Right cardiac atrium (tissue), 5 donors: ENCODE measurements around the gene ADAMTS4. TPM values are rescaled to one million over a fixed set of nuclear protein-coding genes. Genes with fewer than 3 reads are reported as not detected.

Experiments
- ATAC-seq, 2 donors: fragments of 200-7000 bp; cut with Tn5 transposase; one replicate each; pipeline versions ENCODE4 v1.8.0 to v1.9.1; 2020; ENCODE audit warnings: moderate library complexity in 2 of 2, mild to moderate bottlenecking in 1 of 2
- DNase-seq, 3 donors: peaks; one replicate each; pipeline ENCODE4 v3.0.0-alpha.2; 2020
- H3K27ac ChIP-seq: one replicate; pipeline ENCODE4 v1.5.1; 2013; ENCODE audit warnings: mild to moderate bottlenecking, low read length, control low read depth, moderate library complexity
- H3K27me3 ChIP-seq: one replicate; pipeline ENCODE4 v1.6.1; 2013; ENCODE audit not compliant: control insufficient read depth, insufficient read depth
- H3K4me1 ChIP-seq: one replicate; pipeline ENCODE4 v1.6.1; 2013; ENCODE audit warnings: low read length; ENCODE audit not compliant: control insufficient read depth, insufficient read depth
- H3K4me3 ChIP-seq: one replicate; pipeline ENCODE4 v1.5.1; 2013; ENCODE audit warnings: low read length, control low read depth
- H3K9me3 ChIP-seq: one replicate; pipeline ENCODE4 v1.6.1; 2013; ENCODE audit warnings: low read length; ENCODE audit not compliant: control insufficient read depth
- WGBS: extraction: QIAGEN DNeasy Blood & Tissue Kit; methylation state at CpG from one replicate; pipeline ENCODE4 v1.1.7; 2013; 5-methylcytosine and 5-hydroxymethylcytosine counted together
- intact Hi-C, 4 donors: fragments of 100-400 bp; cut with DNase I; formaldehyde crosslinking; loops; one replicate each; pipeline versions ENCODE4 v1.11.0 to v1.14.0; 2022 to 2023
- polyA plus RNA-seq: library from polyadenylated mRNA; stranded (reverse); fragments of 200-250 nt; gene quantifications from one replicate; pipeline ENCODE4 v1.2.3, GENCODE V29; 2013
- total RNA-seq, 4 donors: library from RNA; stranded (reverse); fragmentation: NEBNext Ultra II Directional; extraction: Animal tissue kit (Norgen Biotek cat#: 25700); gene quantifications; one replicate each; pipeline ENCODE4 v1.2.1, GENCODE V29; 2021
- donor health status: healthy with polysubstance abuse.
- donor health status: DM: no; HTN: yes; CAD: no.
- donor health status: DM: no; HTN: no; CAD: no.
- donor health status: DM: no; HTN: yes; CAD: no; lungs with severe emphysema.
- donor health status: DM: yes; HTN: yes; CAD: no.

ADAMTS4 gene
- total and polyA plus RNA-seq, 5 donors, result 6.9 to 111 (median 24.0) TPM

GRCh38 chr1:161195171-161195570 lies 3.7 kb downstream of the ADAMTS4 start:
- Histone ChIP-seq H3K9me3 (no peaks in the 10 kb centered on the region), H3K27me3 (no peaks in the 10 kb centered on the region), H3K4me1 (peaks cover 8% of the 10 kb centered on the region), H3K27ac (no peak overlapping the region), H3K4me3 (no peak overlapping the region)
- no peak for ATAC-seq
- DNase-seq, result peak in 1 of 3 donors; percentile 21
- intact Hi-C loops, result loop anchor here in 1 of 4 donors (10.0 kb wide), 1 partner anchor 190 kb away; no protein-coding TSS in a partner anchor
- 71% methylated on average over 4 of the region's 4 CpGs for WGBS

DNA sequence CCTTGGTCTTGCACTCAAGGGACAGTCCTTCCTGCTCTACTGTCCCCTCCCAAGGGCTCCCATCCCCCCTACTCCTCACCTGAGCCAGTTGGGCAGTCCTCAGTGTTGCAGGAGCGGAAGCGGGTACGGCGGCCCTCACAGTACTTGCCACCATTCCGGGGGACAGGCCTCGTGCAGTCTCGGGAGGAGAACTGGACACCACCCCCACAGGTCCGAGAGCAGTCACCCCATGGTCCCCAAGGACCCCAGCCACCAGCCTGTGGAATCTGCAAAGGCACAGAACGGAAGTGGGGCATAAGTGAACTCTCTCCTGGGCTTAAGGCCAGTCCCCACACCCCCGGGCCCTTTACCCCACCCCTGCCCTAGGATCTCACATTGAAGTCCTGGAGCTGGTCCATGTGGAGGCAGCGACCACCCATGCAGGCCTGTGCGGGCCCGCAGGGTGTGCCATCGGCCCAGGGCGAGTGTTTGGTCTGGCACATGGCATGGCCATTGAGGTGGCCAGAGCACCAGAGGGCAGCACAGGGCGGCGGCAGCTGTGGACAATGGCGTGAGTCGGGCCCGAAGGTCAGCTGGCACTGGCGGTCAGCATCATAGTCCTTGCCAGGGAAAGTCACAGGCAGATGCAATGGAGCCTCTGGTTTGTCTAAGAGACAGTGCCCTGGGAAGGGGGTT lies 5.2 kb downstream of the ADAMTS4 start:
- WGBS, result 69% methylated on average over 21 of the region's 21 CpGs
- Histone ChIP-seq H3K27ac (no peak overlapping the region), H3K9me3 (no peaks in the 10 kb centered on the region), H3K27me3 (no peaks in the 10 kb centered on the region), H3K4me1 (peaks cover under 1% of the 10 kb centered on the region), H3K4me3 (no peak overlapping the region)
- intact Hi-C loops, result loop anchor here in 1 of 4 donors (10.0 kb wide), 1 partner anchor 191 kb away; no protein-coding TSS in a partner anchor
- ATAC-seq (no peak), DNase-seq (peak; percentile 61 to 74 (median 69))

DNA sequence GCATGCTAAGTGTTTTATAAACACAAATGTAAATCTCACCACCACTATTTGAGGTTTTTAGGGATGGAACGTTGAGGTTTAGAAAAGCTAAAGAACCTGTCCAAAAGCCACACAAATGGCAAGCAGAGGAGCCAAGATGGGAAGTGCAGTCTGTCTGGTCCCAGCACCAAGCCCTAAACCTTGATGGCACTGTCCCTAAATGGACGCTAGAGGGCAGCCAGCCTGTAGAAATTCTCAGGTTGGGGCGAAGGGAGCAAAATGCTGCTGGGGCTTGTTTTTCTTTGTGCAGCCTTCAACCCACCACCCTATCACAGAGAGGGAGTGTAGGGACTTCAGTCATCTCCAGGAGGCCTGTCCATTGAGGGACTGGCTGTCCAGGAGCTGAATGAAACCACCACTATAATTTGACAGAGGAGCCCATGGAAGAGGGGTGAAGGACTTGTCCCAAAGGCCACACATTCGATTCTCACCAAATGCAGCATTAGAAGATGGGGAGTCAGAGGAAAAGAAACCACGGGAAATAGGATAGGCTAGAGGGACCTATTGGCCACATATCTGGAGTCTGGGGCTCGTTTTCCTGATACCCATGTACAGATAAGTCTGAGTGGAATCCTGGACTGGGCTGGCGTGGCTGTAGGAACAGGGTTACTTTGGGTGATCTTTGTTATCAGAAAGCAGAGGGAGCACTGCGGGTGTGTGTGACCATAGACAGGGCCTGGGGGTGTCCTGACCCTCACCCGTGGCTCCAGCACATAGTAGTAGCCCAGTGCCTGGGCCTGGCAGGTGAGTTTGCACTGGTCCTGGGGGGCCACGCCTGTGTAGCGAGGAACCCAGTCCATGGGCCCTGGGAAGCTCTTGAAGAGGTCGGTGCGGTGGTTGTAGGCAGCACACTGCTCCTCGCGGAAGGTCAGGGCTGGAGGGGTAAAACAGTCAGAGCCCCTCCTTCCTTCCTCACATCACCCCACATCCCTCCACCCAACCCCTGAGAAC lies 6.1 kb downstream of the ADAMTS4 start:
- intact Hi-C loops, result loop anchor here in 1 of 4 donors (10.0 kb wide), 1 partner anchor 192 kb away; no protein-coding TSS in a partner anchor
- WGBS, result 46% methylated on average over 15 of the region's 15 CpGs
- DNase-seq (peak in 2 of 3 donors; percentile 71 to 76), ATAC-seq (peak; percentile 12 to 49)
- Histone ChIP-seq H3K9me3 (no peaks in the 10 kb centered on the region), H3K4me1 (no peaks in the 10 kb centered on the region), H3K27me3 (no peaks in the 10 kb centered on the region), H3K4me3 (no peak overlapping the region), H3K27ac (no peak overlapping the region)

GRCh38 chr1:161191971-161192370 lies 6.9 kb downstream of the ADAMTS4 start:
- Histone ChIP-seq H3K27ac (no peak overlapping the region), H3K27me3 (no peaks in the 10 kb centered on the region), H3K9me3 (no peaks in the 10 kb centered on the region), H3K4me1 (peaks cover under 1% of the 10 kb centered on the region), H3K4me3 (no peak overlapping the region)
- no peak for ATAC-seq
- WGBS, result 78% methylated on average over 8 of the region's 8 CpGs
- intact Hi-C loops, result loop anchor here in 1 of 4 donors (10.0 kb wide), 1 partner anchor 193 kb away; no protein-coding TSS in a partner anchor
- DNase-seq, result peak in 1 of 3 donors; percentile 52

- peak in 1 of 2 donors; percentile 2 for ATAC-seq
- peaks cover 3% of the 10 kb centered on the region for H3K4me1 ChIP-seq
- peak in 2 of 3 donors; percentile 49 to 51 for DNase-seq
- H3K4me3 ChIP-seq, result no peak overlapping the region
- no peaks in the 10 kb centered on the region for H3K27me3 ChIP-seq
- intact Hi-C loops, result loop anchor here in 1 of 4 donors (10.0 kb wide), 1 partner anchor 194 kb away; no protein-coding TSS in a partner anchor
- no peaks in the 10 kb centered on the region for H3K9me3 ChIP-seq
- 67% methylated on average over 22 of the region's 22 CpGs for WGBS
- no peak overlapping the region for H3K27ac ChIP-seq
Observed at GRCh38 chr1:161190962-161191521, 7.8 kb downstream of the ADAMTS4 start.

- Histone ChIP-seq H3K4me3 (no peak overlapping the region), H3K4me1 (peaks cover 3% of the 10 kb centered on the region), H3K27me3 (no peaks in the 10 kb centered on the region), H3K27ac (no peak overlapping the region), H3K9me3 (no peaks in the 10 kb centered on the region)
- peak in 1 of 3 donors; percentile 17 for DNase-seq
- ATAC-seq, result no peak
- 91% methylated on average over 5 of the region's 5 CpGs for WGBS
- intact Hi-C loops, result no loop called here
Observed at GRCh38 chr1:161189036-161189435, 9.8 kb downstream of the ADAMTS4 start.

- H3K4me3 ChIP-seq, result no peak overlapping the region
- WGBS, result 80% methylated on average over 6 of the region's 6 CpGs
- DNase-seq (no peak), ATAC-seq (no peak)
- no peak overlapping the region for H3K27ac ChIP-seq
- H3K27me3 ChIP-seq, result no peaks in the 10 kb centered on the region
- H3K9me3 ChIP-seq, result no peaks in the 10 kb centered on the region
- peaks cover 3% of the 10 kb centered on the region for H3K4me1 ChIP-seq
- intact Hi-C loops, result no loop called here
Observed at GRCh38 chr1:161188381-161188780, 10.5 kb downstream of the ADAMTS4 start.

DNA sequence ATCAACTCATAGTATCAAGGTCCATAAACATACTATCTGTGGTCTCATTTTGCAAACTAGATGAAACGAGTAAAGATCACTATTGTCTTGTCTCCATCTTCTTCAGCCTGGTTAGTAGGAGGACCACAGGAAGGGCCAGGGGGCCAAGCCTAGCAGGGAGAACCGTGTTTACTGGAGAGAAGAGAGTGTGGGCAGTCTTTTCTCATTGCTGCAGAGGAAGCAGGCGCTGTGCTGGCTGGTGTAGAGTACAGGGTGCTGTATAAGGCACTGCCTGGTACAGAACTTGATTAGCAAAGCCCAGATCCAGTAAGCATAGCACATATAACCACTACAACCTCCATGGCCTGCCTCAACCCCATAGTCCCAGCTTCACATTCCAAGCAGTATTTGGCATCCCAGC lies 11.5 kb downstream of the ADAMTS4 start:
- intact Hi-C loops, result no loop called here
- ATAC-seq (peak in 1 of 2 donors; percentile 17), DNase-seq (peak in 1 of 3 donors; percentile 31)
- no peak overlapping the region for H3K4me3 ChIP-seq
- peaks cover 3% of the 10 kb centered on the region for H3K4me1 ChIP-seq
- H3K27ac ChIP-seq, result no peak overlapping the region
- H3K27me3 ChIP-seq, result no peaks in the 10 kb centered on the region
- no peaks in the 10 kb centered on the region for H3K9me3 ChIP-seq
- 66% methylated on average over 3 of the region's 3 CpGs for WGBS

GRCh38 chr1:161185732-161186311 lies 13.0 kb downstream of the ADAMTS4 start:
- intact Hi-C loops, result no loop called here
- H3K27ac ChIP-seq, result peak overlapping the region; percentile 72
- H3K9me3 ChIP-seq, result no peaks in the 10 kb centered on the region
- peak in 1 of 3 donors; percentile 53 for DNase-seq
- no peaks in the 10 kb centered on the region for H3K27me3 ChIP-seq
- ATAC-seq, result peak; percentile 1 to 6
- H3K4me1 ChIP-seq, result peaks cover 3% of the 10 kb centered on the region
- 19% methylated on average over 2 of the region's 2 CpGs for WGBS
- no peak overlapping the region for H3K4me3 ChIP-seq

DNA sequence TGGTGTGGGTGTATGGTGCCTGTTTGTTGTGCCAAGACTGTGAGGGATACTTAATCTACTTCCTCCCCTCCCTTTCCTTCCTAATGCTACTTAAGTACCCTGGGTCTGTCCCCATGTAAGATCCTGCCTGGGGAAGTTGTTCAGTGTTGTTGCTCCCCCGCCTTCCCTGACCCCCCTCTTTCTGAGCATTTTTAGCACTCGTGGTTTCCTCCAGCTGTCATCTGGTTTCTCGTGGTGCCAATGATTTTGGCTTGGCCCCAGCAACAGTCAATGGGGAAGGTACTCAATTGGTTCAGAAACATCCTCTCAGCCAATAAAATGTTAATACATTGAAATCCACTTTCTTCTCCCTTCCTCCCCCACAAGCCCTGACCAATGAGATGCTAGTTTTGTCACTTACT lies 13.6 kb downstream of the ADAMTS4 start:
- DNase-seq (peak; percentile 84 to 89 (median 85)), ATAC-seq (peak; percentile 79 to 87)
- Histone ChIP-seq H3K27me3 (no peaks in the 10 kb centered on the region), H3K4me3 (no peak overlapping the region), H3K9me3 (no peaks in the 10 kb centered on the region), H3K27ac (no peak overlapping the region), H3K4me1 (peaks cover 3% of the 10 kb centered on the region)
- 1% methylated on average over 3 of the region's 3 CpGs for WGBS
- intact Hi-C loops, result no loop called here
